Fibroblast of lung (primary cell): ENCODE results near the gene PLN. TPM values are rescaled to one million over a fixed set of nuclear protein-coding genes. Genes with fewer than 3 reads are reported as not detected.
A peak's percentile ranks its signal among the peaks of the same experiment; 100 is the strongest.

Experiments used
- DNase-seq, 2 donors: peaks; one replicate each; pipeline versions ENCODE4 v3.0.0 to v3.0.0-alpha.2; 2010; ENCODE audit warnings: low read depth in 2 of 2
- H2AFZ ChIP-seq: 2 replicates; pipeline ENCODE4 v1.5.1; 2012; ENCODE audit warnings: low read length, control low read depth, inconsistent platforms
- H3K27ac ChIP-seq: 2 replicates; pipeline ENCODE4 v1.5.1; 2011; ENCODE audit warnings: low read length, control low read depth; ENCODE audit not compliant: insufficient read depth
- H3K27me3 ChIP-seq: 2 replicates; pipeline ENCODE4 v1.5.1; 2011; ENCODE audit warnings: mild to moderate bottlenecking, low read length; ENCODE audit not compliant: control insufficient read depth, insufficient read depth
- H3K36me3 ChIP-seq: 2 replicates; pipeline ENCODE4 v1.5.1; 2011; ENCODE audit warnings: low read length; ENCODE audit not compliant: control insufficient read depth, insufficient read depth
- H3K4me1 ChIP-seq: 2 replicates; pipeline ENCODE4 v1.5.1; 2011; ENCODE audit warnings: low read length; ENCODE audit not compliant: control insufficient read depth, insufficient read depth; ENCODE audit errors: extremely low read depth
- H3K4me2 ChIP-seq: 2 replicates; pipeline ENCODE4 v1.5.1; 2011; ENCODE audit warnings: low read length, control low read depth; ENCODE audit not compliant: insufficient read depth; ENCODE audit errors: extremely low read depth
- H3K4me3 ChIP-seq, 4 experiments: fragments of 200-600 bp in 1 of 4; sonication (generic) in 1 of 4; replicated peaks in 1 of 4; 2 replicates each; pipeline ENCODE4 v1.5.1; 2011 to 2016; ENCODE audit warnings: low read length in 4 of 4, low read depth in 3 of 4, mild to moderate bottlenecking in 3 of 4, control low read depth in 2 of 4, inconsistent platforms in 1 of 4, mixed read lengths in 1 of 4; ENCODE audit not compliant: insufficient read depth in 1 of 4; ENCODE audit errors: control extremely low read depth in 1 of 4
- H3K79me2 ChIP-seq: 2 replicates; pipeline ENCODE4 v1.5.1; 2012; ENCODE audit warnings: mild to moderate bottlenecking, low read length, inconsistent platforms; ENCODE audit not compliant: control insufficient read depth, insufficient read depth
- H3K9ac ChIP-seq: 2 replicates; pipeline ENCODE4 v1.5.1; 2011; ENCODE audit warnings: mild to moderate bottlenecking, low read length, control low read depth; ENCODE audit not compliant: insufficient read depth
- H3K9me3 ChIP-seq: 2 replicates; pipeline ENCODE4 v1.5.1; 2012; ENCODE audit warnings: low read depth, low read length; ENCODE audit not compliant: control insufficient read depth, insufficient read depth
- H4K20me1 ChIP-seq: 2 replicates; pipeline ENCODE4 v1.5.1; 2011; ENCODE audit warnings: low read length; ENCODE audit not compliant: control insufficient read depth, insufficient read depth; ENCODE audit errors: extremely low read depth
- CTCF ChIP-seq, 2 donors: IDR thresholded peaks in 1 of 2; conservative IDR thresholded peaks in 1 of 2; 1 replicate in 1 of 2; 2 replicates in 1 of 2; pipeline ENCODE4 v1.5.1; 2011 to 2012; ENCODE audit warnings: low read length in 2 of 2, control low read depth in 1 of 2, inconsistent platforms in 1 of 2, low read depth in 1 of 2, mild to moderate bottlenecking in 1 of 2
- EZH2 ChIP-seq: IDR thresholded peaks from 2 replicates; pipeline ENCODE4 v1.5.1; 2012; ENCODE audit warnings: low read length, control low read depth, mild to moderate bottlenecking; ENCODE audit errors: missing control alignments
- polyA plus RNA-seq, 2 donors: library from polyadenylated mRNA; depleted of rRNA in 1 of 2; stranded (reverse) in 1 of 2; unstranded in 1 of 2; fragments of >200 nt; gene quantifications; 2 replicates each; pipeline ENCODE4 v1.2.1, GENCODE V29; 2011 to 2012; ENCODE audit warnings: missing spikeins in 1 of 2
- total RNA-seq: library from RNA; depleted of rRNA; stranded (reverse); fragments of >200 nt; gene quantifications from 2 replicates; pipeline ENCODE4 v1.2.1, GENCODE V29; 2014

Gene PLN
- total and polyA plus RNA-seq, 2 donors (not counting 1 experiment from before 2014, with no cell fraction given), result 1.3 to 2.0 TPM

- Histone ChIP-seq H3K36me3 (no peaks in the 10 kb centered on the region), H3K9me3 (no peaks in the 10 kb centered on the region), H3K27ac (no peak overlapping the region), H3K9ac (no peak overlapping the region), H3K4me2 (no peak overlapping the region), H3K4me1 (no peaks in the 10 kb centered on the region), H3K79me2 (peaks cover 9% of the 10 kb centered on the region), H3K4me3 (no peak overlapping the region), H4K20me1 (no peaks in the 10 kb centered on the region), H3K27me3 (no peaks in the 10 kb centered on the region), H2AFZ (no peak overlapping the region)
- DNase-seq, result no peak
- no peak for TF ChIP-seq CTCF (conservative IDR thresholded peaks at IDR 0.05 in 1 of 2, IDR thresholded peaks at IDR 0.05 in 1 of 2; ENCODE audit: low read depth in 1 of 2, low read length in 2 of 2)
- TF ChIP-seq EZH2, result no peak
These were observed 46.8 kb downstream of the PLN start for GRCh38 chr6:118594877-118595276.

- DNase-seq, result peak in 1 of 2 donors; percentile 12
- H3K79me2 ChIP-seq, result peaks cover 9% of the 10 kb centered on the region
- no peaks in the 10 kb centered on the region for H3K27me3 ChIP-seq
- no peaks in the 10 kb centered on the region for H3K36me3 ChIP-seq
- no peak overlapping the region for H3K9ac ChIP-seq
- no peak overlapping the region for H3K4me3 ChIP-seq
- no peaks in the 10 kb centered on the region for H3K9me3 ChIP-seq
- H4K20me1 ChIP-seq, result no peaks in the 10 kb centered on the region
- no peaks in the 10 kb centered on the region for H3K4me1 ChIP-seq
- no peak overlapping the region for H3K4me2 ChIP-seq
- H2AFZ ChIP-seq, result no peak overlapping the region
- H3K27ac ChIP-seq, result no peak overlapping the region
- TF ChIP-seq CTCF (conservative IDR thresholded peaks at IDR 0.05 in 1 of 2, IDR thresholded peaks at IDR 0.05 in 1 of 2; ENCODE audit: low read depth in 1 of 2, low read length in 2 of 2) (no peak), EZH2 (no peak)
These were observed 48.8 kb downstream of the PLN start for GRCh38 chr6:118596774-118597320.

GRCh38 chr6:118597636-118598035 lies 49.5 kb downstream of the PLN start:
- H3K36me3 ChIP-seq, result no peaks in the 10 kb centered on the region
- TF ChIP-seq CTCF (conservative IDR thresholded peaks at IDR 0.05 in 1 of 2, IDR thresholded peaks at IDR 0.05 in 1 of 2; ENCODE audit: low read depth in 1 of 2, low read length in 2 of 2) (no peak), EZH2 (no peak)
- H3K9me3 ChIP-seq, result no peaks in the 10 kb centered on the region
- no peak overlapping the region for H3K9ac ChIP-seq
- H3K27ac ChIP-seq, result no peak overlapping the region
- no peaks in the 10 kb centered on the region for H4K20me1 ChIP-seq
- H3K27me3 ChIP-seq, result no peaks in the 10 kb centered on the region
- H3K4me1 ChIP-seq, result no peaks in the 10 kb centered on the region
- H3K4me3 ChIP-seq, result no peak overlapping the region
- H3K79me2 ChIP-seq, result peaks cover 9% of the 10 kb centered on the region
- peak in 1 of 2 donors; percentile 10 for DNase-seq
- no peak overlapping the region for H2AFZ ChIP-seq
- H3K4me2 ChIP-seq, result no peak overlapping the region
